ENCODE data around the gene HS3ST5. TPM values are rescaled to one million over a fixed set of nuclear protein-coding genes. Genes with fewer than 3 reads are reported as not detected.

Gene HS3ST5
- total and polyA plus RNA-seq, 4 donors: 0.02 to 0.18 (median 0.04) TPM; not detected in 1

DNA sequence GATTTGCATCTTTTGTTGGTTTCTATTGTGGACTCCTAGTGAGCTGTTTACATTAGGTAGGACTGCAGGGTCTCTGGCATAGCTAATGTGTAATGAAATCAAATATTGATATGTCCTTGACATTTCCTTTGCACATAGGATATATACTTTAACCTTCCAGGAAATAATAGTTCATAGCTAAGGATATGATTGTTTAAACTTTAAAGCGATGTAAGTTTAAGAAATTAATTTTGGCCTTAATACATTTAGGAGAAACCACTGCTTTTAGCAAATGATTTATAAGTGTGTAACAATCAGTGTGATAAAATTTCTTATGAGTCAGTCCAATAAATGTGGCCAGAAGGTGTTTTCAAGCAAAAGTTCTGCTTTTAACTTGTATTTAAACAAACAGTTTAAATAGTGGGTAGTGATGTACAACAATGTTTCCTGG lies 171.8 kb downstream of the HS3ST5 start:
- no peak overlapping the region for H3K27ac ChIP-seq (ENCODE audit: low read depth in 1 of 2, low read length in 1 of 2)
- no peaks in the 10 kb centered on the region for H3K9me3 ChIP-seq (ENCODE audit: control insufficient read depth in 4 of 4, insufficient read depth in 3 of 4, low read length in 3 of 4)
- TF ChIP-seq, protein P1, sequence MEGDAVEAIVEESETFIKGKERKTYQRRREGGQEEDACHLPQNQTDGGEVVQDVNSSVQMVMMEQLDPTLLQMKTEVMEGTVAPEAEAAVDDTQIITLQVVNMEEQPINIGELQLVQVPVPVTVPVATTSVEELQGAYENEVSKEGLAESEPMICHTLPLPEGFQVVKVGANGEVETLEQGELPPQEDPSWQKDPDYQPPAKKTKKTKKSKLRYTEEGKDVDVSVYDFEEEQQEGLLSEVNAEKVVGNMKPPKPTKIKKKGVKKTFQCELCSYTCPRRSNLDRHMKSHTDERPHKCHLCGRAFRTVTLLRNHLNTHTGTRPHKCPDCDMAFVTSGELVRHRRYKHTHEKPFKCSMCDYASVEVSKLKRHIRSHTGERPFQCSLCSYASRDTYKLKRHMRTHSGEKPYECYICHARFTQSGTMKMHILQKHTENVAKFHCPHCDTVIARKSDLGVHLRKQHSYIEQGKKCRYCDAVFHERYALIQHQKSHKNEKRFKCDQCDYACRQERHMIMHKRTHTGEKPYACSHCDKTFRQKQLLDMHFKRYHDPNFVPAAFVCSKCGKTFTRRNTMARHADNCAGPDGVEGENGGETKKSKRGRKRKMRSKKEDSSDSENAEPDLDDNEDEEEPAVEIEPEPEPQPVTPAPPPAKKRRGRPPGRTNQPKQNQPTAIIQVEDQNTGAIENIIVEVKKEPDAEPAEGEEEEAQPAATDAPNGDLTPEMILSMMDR (IDR thresholded peaks at IDR 0.05; ENCODE audit: control extremely low read depth, extremely low read depth): no peak
- H3K36me3 ChIP-seq (ENCODE audit: control insufficient read depth in 4 of 4, insufficient read depth in 4 of 4, low read length in 4 of 4): no peaks in the 10 kb centered on the region
- no peak for DNase-seq
- WGBS, 2 donors: 79 to 84% methylated on average over 1 of the region's 1 CpG
- H3K4me3 ChIP-seq: no peak overlapping the region
- no peak overlapping the region for H3K9ac ChIP-seq (ENCODE audit: insufficient read depth in 1 of 2, low read length in 2 of 2)
- peaks cover 0 to 3% (median 0%) of the 10 kb centered on the region in 3 donors for H3K27me3 ChIP-seq (ENCODE audit: control insufficient read depth in 3 of 3, insufficient read depth in 3 of 3, low read length in 2 of 3)
- ATAC-seq (ENCODE audit: insufficient read depth, low FRiP score): no peak
- H3K4me1 ChIP-seq (ENCODE audit: control insufficient read depth in 5 of 5, insufficient read depth in 5 of 5, low read length in 5 of 5): peaks cover 0 to 4% (median 0%) of the 10 kb centered on the region in 5 donors

DNA sequence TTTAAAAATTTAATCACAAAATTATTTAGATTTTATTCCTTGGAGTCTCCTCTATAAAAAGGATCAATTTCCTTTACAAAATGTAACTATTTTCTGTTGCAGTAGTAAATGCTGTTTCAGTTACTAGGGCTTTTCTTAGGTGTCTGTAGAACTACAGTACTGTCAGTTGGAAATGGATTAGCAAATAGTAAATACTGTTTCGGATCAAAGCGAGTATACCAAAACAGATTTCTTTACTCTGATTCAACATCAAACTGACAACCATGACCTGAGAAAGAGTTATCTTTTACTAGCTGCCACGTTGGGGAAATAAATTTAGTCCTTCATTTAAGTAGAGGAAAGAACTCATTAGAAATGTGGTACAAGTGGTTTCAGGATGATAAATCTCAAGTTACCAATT lies 172.5 kb downstream of the HS3ST5 start:
- 51 to 61% methylated on average over 3 of the region's 3 CpGs for WGBS, 2 donors
- Histone ChIP-seq H3K27ac (ENCODE audit: low read depth in 1 of 2, low read length in 1 of 2) (no peak overlapping the region), H3K36me3 (ENCODE audit: control insufficient read depth in 4 of 4, insufficient read depth in 4 of 4, low read length in 4 of 4) (no peaks in the 10 kb centered on the region), H3K4me3 (no peak overlapping the region), H3K9ac (ENCODE audit: insufficient read depth in 1 of 2, low read length in 2 of 2) (no peak overlapping the region), H3K9me3 (ENCODE audit: control insufficient read depth in 4 of 4, insufficient read depth in 3 of 4, low read length in 3 of 4) (no peaks in the 10 kb centered on the region), H3K4me1 (ENCODE audit: control insufficient read depth in 5 of 5, insufficient read depth in 5 of 5, low read length in 5 of 5) (peaks cover 0 to 4% (median 0%) of the 10 kb centered on the region in 5 donors), H3K27me3 (ENCODE audit: control insufficient read depth in 3 of 3, insufficient read depth in 3 of 3, low read length in 2 of 3) (peaks cover 0 to 2% (median 0%) of the 10 kb centered on the region in 3 donors)
- no peak for DNase-seq
- TF ChIP-seq, protein P1 (IDR thresholded peaks at IDR 0.05; ENCODE audit: control extremely low read depth, extremely low read depth): no peak
- ATAC-seq (ENCODE audit: insufficient read depth, low FRiP score): no peak

DNA sequence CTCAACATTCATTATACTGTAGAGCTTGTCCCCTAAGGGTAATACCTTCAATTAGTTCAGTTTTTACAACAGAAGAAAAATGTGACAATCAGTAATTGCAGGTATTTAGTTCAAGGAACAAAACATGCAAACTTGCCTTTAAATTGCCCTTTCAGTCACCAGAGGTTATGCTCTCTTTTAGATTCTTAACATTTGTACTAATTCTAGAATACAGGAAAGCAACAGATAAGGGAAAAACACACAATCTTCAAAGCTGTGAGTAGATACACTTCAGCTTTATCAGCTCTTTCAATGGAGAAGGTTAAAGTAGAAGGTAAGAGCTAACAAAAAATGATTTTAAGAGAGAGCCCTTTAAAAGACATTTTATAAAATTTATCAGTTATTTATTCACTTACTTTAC lies 173.1 kb downstream of the HS3ST5 start:
- H3K36me3 ChIP-seq (ENCODE audit: control insufficient read depth in 4 of 4, insufficient read depth in 4 of 4, low read length in 4 of 4): no peaks in the 10 kb centered on the region
- H3K27me3 ChIP-seq (ENCODE audit: control insufficient read depth in 3 of 3, insufficient read depth in 3 of 3, low read length in 2 of 3): no peaks in the 10 kb centered on the region
- ATAC-seq (ENCODE audit: insufficient read depth, low FRiP score): no peak
- no peaks in the 10 kb centered on the region for H3K9me3 ChIP-seq (ENCODE audit: control insufficient read depth in 4 of 4, insufficient read depth in 3 of 4, low read length in 3 of 4)
- DNase-seq: no peak
- TF ChIP-seq, protein P1 (IDR thresholded peaks at IDR 0.05; ENCODE audit: control extremely low read depth, extremely low read depth): no peak
- H3K27ac ChIP-seq (ENCODE audit: low read depth in 1 of 2, low read length in 1 of 2): no peak overlapping the region
- no peak overlapping the region for H3K4me3 ChIP-seq
- H3K4me1 ChIP-seq (ENCODE audit: control insufficient read depth in 5 of 5, insufficient read depth in 5 of 5, low read length in 5 of 5): peaks cover 0 to 4% (median 0%) of the 10 kb centered on the region in 5 donors
- H3K9ac ChIP-seq (ENCODE audit: insufficient read depth in 1 of 2, low read length in 2 of 2): no peak overlapping the region
